GM20000 (cell line): ENCODE measurements around the gene TNFRSF14.
"Not testable (repeated sequence)": the region's sequence is repeated elsewhere in the genome, so short reads cannot be mapped to it uniquely, and the experiment has no call there.

Experiments used
- DNase-seq: peaks from one replicate; pipeline ENCODE4 v3.0.0; 2012; ENCODE audit warnings: low spot score
- TF ChIP-seq, protein P1 (sequence below): IDR thresholded peaks from 2 replicates; pipeline ENCODE4 v1.5.1; 2012; ENCODE audit warnings: mild to moderate bottlenecking, control low read depth; ENCODE audit errors: extremely low read depth, missing control alignments

The TNFRSF14 gene

DNA sequence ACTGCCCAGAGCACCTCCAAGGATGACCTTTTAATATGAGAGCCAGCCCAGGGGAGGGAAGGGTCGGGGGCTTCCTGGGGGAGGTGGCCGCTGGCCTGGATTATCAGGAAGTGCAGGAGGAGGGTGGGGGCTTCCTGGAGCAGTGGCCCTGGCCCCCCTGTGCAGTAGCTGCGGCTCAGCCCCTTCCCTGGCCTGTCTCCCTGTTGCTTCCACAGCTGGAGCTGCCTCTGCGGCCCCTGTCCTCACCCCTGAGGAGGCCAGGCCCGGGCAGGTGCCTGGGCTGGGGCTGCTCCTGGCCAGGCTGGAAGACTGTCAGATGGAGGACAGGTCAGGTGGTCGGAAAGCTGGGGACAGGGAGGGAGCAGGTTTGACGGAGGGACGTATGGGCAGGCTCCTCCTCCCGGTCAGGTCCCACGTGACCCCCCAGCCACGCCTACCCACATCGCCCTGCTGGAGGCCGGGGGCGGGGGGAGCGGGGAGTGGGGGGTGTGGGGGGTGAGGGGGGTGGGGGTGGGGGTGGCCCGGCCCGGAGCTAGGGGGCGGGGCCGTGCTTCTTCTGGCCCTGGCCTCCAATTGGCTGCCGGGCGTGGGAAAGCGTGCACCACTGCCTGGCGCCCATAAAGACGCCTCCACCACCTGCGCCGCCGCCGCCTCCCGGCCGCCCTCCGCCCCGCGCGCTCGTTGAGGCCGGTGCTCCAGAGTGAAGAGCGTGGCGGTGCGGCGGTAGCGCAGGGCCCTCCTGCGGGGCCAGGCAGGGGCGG lies 10.2 kb upstream of the TNFRSF14 start:
- TF ChIP-seq, protein P1, sequence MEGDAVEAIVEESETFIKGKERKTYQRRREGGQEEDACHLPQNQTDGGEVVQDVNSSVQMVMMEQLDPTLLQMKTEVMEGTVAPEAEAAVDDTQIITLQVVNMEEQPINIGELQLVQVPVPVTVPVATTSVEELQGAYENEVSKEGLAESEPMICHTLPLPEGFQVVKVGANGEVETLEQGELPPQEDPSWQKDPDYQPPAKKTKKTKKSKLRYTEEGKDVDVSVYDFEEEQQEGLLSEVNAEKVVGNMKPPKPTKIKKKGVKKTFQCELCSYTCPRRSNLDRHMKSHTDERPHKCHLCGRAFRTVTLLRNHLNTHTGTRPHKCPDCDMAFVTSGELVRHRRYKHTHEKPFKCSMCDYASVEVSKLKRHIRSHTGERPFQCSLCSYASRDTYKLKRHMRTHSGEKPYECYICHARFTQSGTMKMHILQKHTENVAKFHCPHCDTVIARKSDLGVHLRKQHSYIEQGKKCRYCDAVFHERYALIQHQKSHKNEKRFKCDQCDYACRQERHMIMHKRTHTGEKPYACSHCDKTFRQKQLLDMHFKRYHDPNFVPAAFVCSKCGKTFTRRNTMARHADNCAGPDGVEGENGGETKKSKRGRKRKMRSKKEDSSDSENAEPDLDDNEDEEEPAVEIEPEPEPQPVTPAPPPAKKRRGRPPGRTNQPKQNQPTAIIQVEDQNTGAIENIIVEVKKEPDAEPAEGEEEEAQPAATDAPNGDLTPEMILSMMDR = no peak
- DNase-seq = peak; percentile 98

DNA sequence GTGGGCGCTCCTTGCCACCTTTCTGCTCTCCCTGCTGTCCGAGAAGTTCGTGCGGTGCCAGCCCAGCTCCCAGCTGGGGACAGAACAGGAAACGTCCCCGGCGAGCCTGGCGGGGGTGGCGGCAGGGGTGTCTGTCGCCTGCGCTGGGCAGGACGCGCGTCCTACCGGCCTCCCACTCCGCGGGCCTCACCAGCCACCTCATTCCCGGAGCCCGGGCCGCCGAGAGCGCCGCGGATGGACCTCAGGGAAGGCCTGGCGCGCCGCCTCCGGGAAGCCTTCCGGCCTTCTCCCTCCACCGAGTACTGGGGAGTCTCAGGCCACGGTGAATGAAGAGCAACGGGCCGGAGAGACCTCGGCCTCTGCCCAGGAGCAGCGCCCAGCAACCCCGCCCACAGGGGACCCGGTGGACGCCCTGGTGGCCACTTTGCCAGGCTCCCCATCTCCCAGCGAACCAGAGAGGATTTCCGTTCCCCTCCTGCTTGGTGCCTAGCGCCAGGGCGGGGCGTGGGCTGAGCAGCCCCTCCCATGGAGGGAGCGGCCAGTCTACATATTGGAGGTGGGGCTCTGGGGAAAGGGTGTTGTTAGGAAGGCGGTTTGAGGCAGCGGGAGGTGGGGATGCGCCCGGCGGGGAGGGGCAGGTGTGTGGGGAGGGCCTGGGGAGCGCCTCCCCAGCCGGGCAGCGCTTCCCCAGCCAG lies 9.5 kb upstream of the TNFRSF14 start:
- TF ChIP-seq, protein P1 = no peak
- peak; percentile 92 for DNase-seq

DNA sequence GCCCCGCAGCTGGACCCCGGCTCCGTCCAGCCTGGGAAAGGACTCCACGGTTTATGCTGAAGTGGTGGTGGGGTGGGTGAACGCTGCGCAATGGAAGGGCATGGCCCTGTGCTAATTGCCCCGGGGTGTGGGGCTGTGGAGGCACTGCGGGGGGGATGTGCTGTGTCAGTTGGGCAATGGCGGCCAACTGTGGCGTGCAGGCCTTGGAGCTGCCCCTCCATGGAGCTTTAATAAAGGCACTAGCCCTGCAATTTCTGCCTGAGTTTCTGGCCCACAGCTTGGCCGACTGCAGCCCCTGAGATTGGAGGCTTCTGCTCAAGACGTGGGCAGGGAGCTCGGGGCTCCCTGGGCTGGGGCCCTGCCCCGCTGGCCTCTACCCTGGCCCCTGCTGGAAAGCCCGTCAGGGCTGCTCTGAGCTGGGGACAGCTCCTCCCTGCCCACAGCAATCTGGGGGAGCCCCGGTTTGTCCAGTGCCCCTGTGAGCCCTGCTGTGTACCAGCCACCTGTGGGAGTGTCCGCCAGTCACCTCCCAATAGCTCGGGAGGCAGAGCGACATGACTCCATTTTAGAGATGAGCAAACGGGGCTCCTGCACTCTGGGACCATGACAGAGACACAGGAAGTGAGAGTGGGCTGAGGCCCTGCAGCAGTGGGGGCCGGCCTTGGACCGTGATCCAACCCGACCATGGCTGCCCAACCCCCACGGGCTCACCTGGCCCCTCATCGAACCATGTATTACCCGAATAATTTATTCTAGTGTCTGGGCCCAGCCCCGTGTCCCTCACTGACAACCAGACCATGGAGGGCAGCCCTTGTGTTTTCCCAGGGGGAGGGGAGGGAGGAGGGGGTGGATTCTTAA lies 8.7 kb upstream of the TNFRSF14 start:
- TF ChIP-seq, protein P1 = no peak
- DNase-seq = peak; percentile 80

DNA sequence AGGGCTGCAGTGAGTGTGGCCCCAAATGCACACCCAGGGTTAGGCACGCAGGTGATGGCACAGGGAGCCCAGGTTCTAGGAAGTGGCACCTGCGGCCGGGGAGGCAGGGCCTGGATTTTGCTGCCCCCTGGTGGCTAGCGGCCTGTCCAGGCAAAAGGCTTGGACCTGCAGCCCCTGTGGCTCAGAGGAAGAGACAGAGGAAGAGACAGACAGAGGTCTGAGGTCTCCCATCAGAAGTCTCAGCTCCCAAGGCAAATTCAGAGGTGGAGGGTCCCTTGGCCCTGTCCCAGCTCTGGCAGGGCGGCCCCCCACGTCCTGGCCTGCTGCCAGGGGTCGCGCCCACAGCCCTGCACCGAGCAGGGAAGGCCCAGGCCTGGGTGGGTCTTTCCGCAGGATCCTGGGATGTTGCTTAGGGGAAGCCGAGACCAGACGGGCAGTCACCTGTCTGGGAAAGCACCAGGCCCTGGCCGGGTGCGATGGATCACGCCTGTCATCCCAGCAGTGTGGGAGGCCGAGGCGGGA lies 8.0 kb upstream of the TNFRSF14 start:
- peak; percentile 80 for DNase-seq
- TF ChIP-seq, protein P1 = peak; percentile 85

DNA sequence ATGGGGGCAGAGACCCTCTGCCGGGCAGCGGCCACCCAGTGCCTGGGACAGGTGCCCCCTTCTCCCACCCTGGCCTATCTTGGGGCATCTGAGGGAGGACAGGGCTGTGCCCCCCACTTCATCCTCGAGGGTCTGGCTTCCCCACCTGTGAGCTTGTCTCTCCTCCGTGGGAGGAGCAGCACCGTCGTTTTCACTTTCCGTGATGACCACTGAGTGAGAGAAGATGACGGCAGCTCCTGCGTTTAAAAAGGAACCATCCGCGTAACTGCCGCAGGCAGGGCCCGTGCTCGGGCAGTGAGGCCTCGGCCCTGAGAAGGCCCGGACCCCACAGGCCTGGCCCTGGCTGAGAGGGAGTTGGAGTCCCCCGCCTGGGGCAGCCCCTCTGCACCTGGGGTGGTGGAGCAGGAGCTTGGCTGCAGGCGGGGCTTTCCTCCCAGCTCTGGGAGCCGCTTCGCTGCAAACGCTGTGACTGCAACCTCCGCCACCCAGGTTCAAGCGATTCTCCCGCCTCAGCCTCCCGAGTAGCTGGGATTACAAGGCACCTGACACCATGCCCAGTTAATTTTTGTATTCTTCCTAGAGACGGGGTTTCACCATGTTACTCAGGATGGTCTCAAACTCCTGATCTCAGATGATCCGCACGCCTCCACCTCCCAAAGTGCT lies 6.7 kb upstream of the TNFRSF14 start:
- not testable (repeated sequence) for DNase-seq

DNA sequence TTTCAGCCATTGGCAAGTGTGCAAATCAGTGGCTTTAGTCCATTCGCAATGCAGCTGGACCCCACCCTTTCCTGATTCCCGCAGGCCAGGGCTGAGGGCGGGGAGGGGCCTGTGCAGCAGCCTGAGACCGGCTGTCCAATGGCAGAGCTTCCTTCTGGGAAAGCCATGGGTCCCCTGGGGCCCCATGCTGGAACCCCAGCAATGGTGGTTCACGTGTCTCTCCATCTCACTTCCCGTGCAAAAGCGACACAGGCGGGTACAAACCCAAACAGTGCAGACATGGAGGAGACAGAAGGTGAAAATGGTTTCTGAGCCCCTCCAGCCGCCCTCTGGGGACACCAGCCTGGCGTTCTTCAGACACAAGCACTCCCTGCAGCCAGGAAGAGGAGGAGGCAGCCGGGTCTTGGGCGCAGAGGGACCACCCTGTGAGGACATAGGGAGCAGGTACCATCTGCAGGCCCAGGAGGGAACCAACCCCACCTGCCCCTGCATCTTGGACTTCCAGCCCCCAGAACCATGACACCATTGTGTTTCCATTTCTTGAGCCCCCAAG lies 5.8 kb upstream of the TNFRSF14 start:
- not testable (repeated sequence) for DNase-seq

DNA sequence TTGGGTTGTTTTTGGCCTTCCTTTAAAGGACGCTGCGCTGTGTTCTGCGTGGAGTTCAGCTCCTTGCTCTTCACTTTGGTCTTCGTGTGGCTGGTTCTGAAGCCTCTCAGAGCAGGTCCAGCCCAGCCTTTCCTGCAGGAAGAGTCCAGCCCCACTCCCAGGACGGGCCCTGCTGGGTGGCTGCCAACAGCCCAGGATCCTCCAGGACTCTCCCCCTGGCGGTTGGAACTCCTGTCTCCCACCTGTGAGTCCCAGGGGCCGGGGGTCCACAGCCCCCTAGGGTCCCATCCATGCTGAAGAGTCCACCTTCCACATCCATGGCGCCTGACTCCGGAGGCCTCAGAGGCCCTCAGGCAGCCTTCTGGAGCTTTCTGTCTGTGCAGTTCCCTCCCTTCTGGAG lies 4.6 kb upstream of the TNFRSF14 start:
- not testable (repeated sequence) for DNase-seq

DNA sequence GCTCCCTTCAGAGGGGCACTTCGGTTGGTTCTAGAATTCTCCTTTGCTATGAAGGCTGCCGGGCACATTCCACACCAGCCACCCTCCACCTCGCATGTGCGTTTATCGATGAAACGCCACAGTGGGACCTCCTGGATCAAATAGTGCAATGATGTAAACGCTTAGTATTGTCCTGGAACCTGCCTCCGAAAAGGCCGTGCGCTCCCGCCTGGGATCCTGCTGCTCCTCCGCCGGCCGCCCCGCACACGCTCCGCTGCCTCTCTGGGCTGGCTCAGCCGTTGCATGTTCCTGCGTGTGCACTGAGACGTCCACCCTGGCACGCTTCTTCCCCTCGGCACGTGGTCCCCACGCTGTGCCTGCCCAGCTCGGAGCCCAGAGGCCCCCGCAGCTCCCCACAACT lies 4.0 kb upstream of the TNFRSF14 start:
- DNase-seq = no peak
- TF ChIP-seq, protein P1 = no peak

DNA sequence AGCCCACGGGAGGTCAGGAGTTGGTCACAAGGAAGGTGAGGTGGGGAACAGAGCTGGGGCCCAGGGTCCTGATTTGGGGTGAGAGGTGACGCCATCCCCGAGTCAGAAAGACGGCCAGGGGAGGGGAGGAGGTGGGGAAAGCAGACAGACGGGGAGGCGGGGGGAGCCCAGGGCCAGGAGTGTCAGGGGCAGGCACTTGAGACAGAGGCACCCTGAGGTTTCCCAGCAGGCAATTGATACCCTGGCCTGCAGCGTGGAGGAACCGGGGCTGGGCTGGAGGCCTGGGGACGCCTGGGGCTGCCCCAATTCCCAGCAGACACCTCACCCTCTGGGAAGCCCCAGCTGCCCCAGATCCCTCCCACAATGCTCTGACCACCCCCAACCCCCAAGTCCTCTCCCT lies 3.1 kb upstream of the TNFRSF14 start:
- not testable (repeated sequence) for DNase-seq
